H1 (cell line): ENCODE data around the gene NOC3L. TPM values are rescaled to one million over a fixed set of nuclear protein-coding genes. Genes with fewer than 3 reads are reported as not detected.

Source experiments
- CHD7 ChIP-seq: fragments of 300-600 bp; sonication (generic); IDR thresholded peaks from 2 replicates; pipeline ENCODE4 v1.7.1; 2012; ENCODE audit warnings: low read length, moderate library complexity, mild to moderate bottlenecking, inconsistent platforms; ENCODE audit not compliant: insufficient replicate concordance
- polyA plus RNA-seq, 7 experiments: library from polyadenylated mRNA; depleted of rRNA in 3 of 7; stranded (reverse) in 5 of 7; unstranded in 2 of 7; fragments of >200 nt in 5 of 7; fragments of 200-250 nt in 2 of 7; gene quantifications; 1 replicate in 5 of 7; 2 replicates in 1 of 7; 4 replicates in 1 of 7; pipeline versions ENCODE4 v1.2.1 to v1.2.3, GENCODE V29; 2011 to 2013; ENCODE audit warnings: missing spikeins in 2 of 7, mixed read lengths in 2 of 7
- total RNA-seq: library from RNA; stranded (reverse); fragmentation: NEBNext Ultra II Directional; extraction: Animal tissue kit (Norgen Biotek cat#: 25700); gene quantifications from 2 replicates; pipeline ENCODE4 v1.2.1, GENCODE V29; 2021

The NOC3L gene
- total and polyA plus RNA-seq, 2 of the 8 experiments (the other 6 are each of a cell fraction or from before 2014, with no cell fraction given) = 7.1 to 39.1 TPM

DNA sequence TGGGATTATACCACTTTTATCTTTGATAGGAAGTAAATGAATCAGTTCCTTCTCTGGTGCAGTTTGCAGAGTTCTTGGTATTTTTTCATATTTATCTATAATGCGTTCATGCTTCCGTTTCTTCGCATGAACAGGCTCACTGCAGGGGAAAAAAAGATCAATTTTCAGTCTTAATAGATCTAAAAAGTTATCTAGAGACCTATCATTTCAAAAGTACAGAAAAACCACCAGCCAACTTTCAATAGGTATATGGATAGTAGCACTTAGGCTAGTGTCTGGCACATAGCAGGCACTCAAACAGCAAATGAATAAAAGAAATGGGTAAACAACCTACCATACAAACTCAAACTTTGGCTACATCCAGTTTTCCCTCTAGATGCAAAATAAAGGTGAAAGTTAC lies 5.5 kb downstream of the NOC3L start (continued):
- no peak for TF ChIP-seq CHD7
